Bronchial epithelial cell (primary cell): ENCODE measurements around the gene MSMB. TPM values are rescaled to one million over a fixed set of nuclear protein-coding genes. Genes with fewer than 3 reads are reported as not detected.
"Not testable (repeated sequence)": the region's sequence is repeated elsewhere in the genome, so short reads cannot be mapped to it uniquely, and the experiment has no call there.

Experiments used
- DNase-seq: peaks from one replicate; pipeline ENCODE4 v3.0.0-alpha.2; 2010; ENCODE audit warnings: low read depth
- FAIRE-seq: peaks from 2 replicates; lab custom pipeline; 2011; peaks lifted over from hg19 to GRCh38; lab: Jason Lieb, UNC
- H3K27me3 ChIP-seq: 2 replicates; pipeline ENCODE4 v1.5.1; 2011; ENCODE audit warnings: low read length; ENCODE audit not compliant: control insufficient read depth, insufficient read depth
- H3K36me3 ChIP-seq: 2 replicates; pipeline ENCODE4 v1.5.1; 2011; ENCODE audit warnings: low read length; ENCODE audit not compliant: control insufficient read depth, insufficient read depth
- H3K4me3 ChIP-seq: 2 replicates; pipeline ENCODE4 v1.5.1; 2011; ENCODE audit warnings: mild to moderate bottlenecking, low read depth, low read length, control low read depth
- total RNA-seq: library from RNA; depleted of rRNA; stranded (reverse); fragments of >200 nt; gene quantifications from 2 replicates; pipeline ENCODE4 v1.2.1, GENCODE V29; 2014
- TF ChIP-seq, protein P1 (sequence below): IDR thresholded peaks from 2 replicates; pipeline ENCODE4 v1.5.1; 2011; ENCODE audit warnings: mild to moderate bottlenecking, moderate library complexity, low read length, control low read depth, inconsistent platforms; ENCODE audit not compliant: insufficient read depth, severe bottlenecking

The MSMB gene, protein sequence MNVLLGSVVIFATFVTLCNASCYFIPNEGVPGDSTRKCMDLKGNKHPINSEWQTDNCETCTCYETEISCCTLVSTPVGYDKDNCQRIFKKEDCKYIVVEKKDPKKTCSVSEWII
- 1.1 and 16.4 TPM in 2 replicates for total RNA-seq

DNA sequence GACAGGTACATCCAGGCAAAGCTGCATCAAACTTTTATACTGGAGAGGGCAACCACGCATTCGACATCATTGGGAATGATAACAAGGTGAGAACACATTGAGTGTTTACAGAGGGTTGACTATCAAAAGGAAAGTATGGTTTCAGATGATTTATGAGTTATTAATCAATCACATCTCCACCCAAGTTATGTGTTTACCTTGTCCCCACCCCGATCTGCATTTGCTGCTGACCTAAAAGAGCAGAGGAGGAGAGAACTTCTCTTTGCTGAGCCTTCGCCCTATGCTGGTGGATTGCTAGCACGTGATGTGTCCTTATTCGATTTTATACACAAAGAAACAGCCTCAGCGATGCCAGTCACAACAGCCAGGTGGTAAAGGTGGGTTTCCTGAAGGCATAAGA, at the start of gene MSMB:
Gene MSMB, minus strand, starts transcription at position 9 of the 400 bp plus-strand sequence. CDS start 32 bp downstream, outside the sequence.
- no peaks in the 10 kb centered on the region for H3K27me3 ChIP-seq
- DNase-seq (no peak), FAIRE-seq (no peak)
- H3K36me3 ChIP-seq, result no peaks in the 10 kb centered on the region
- TF ChIP-seq, protein P1, sequence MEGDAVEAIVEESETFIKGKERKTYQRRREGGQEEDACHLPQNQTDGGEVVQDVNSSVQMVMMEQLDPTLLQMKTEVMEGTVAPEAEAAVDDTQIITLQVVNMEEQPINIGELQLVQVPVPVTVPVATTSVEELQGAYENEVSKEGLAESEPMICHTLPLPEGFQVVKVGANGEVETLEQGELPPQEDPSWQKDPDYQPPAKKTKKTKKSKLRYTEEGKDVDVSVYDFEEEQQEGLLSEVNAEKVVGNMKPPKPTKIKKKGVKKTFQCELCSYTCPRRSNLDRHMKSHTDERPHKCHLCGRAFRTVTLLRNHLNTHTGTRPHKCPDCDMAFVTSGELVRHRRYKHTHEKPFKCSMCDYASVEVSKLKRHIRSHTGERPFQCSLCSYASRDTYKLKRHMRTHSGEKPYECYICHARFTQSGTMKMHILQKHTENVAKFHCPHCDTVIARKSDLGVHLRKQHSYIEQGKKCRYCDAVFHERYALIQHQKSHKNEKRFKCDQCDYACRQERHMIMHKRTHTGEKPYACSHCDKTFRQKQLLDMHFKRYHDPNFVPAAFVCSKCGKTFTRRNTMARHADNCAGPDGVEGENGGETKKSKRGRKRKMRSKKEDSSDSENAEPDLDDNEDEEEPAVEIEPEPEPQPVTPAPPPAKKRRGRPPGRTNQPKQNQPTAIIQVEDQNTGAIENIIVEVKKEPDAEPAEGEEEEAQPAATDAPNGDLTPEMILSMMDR, result no peak
- no peak within 1 kb of the TSS for H3K4me3 ChIP-seq

DNA sequence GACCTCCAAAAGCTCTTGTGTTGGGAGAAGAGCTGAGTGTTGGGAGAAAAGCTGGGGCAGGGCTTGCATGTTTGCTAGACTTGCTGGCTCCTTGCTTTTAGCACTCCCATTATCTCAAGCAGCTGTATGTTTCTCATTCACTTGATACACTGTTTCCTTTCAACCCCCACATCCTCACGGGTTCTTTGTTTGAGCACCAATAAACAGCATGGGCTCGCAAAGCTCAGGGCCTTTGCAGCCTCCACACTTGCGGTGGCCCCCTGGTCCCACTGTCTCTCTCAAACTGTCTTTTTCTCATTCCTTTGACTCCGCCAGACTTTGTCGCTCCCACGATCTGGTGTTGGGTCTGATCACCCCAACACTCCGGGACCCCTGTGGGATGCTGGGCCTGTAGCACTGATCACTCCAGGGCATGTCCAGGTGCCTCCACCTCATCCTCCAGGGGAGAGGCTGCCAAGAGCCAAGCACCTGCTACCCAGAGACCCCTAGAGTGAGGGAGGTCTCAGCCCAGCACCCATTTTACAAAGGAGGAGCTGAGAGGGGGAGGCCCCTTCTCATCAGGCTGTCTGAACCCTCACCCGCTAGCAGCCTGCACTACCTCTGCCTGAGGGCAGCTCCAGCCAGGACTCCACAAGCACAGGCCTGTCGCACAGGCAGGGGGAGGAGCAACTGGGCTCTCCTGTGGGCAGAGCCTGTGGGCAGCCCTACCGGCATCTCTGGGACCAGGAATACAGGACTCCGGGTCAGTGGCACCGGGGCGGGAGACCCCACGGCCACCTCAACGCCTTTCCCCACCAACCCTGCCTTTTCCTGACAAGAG, 49.1 kb upstream of the MSMB start:
- peak; percentile 47 for DNase-seq

GRCh38 chr10:46094197-46094500, 48.1 kb upstream of the MSMB start:
- Histone ChIP-seq H3K27me3 (no peaks in the 10 kb centered on the region), H3K36me3 (no peaks in the 10 kb centered on the region), H3K4me3 (no peak overlapping the region)
- FAIRE-seq, result no peak
- TF ChIP-seq, protein P1, result no peak
- DNase-seq, result no peak

More for the DNA sequence above, 49.1 kb upstream of the MSMB start:
- no peaks in the 10 kb centered on the region for H3K27me3 ChIP-seq
- TF ChIP-seq, protein P1, result no peak
- H3K36me3 ChIP-seq, result no peaks in the 10 kb centered on the region
- no peak overlapping the region for H3K4me3 ChIP-seq
- FAIRE-seq, result no peak

- not testable (repeated sequence) for FAIRE-seq, H3K4me3 ChIP-seq, H3K27me3 ChIP-seq, H3K36me3 ChIP-seq, DNase-seq
Observed at GRCh38 chr10:46093316-46094196, 47.5 kb upstream of the MSMB start.

GRCh38 chr10:46092524-46093081, 46.5 kb upstream of the MSMB start:
- no peak for FAIRE-seq
- DNase-seq, result no peak
- Histone ChIP-seq H3K36me3 (no peaks in the 10 kb centered on the region), H3K27me3 (no peaks in the 10 kb centered on the region), H3K4me3 (no peak overlapping the region)
- TF ChIP-seq, protein P1, result no peak
